ENCODE results near the gene ERP27.

ERP27 gene

GRCh38 chr12:14935031-14935430 lies 3.3 kb downstream of the ERP27 start:
- DNase-seq: no peak

- no peak for DNase-seq
Observed at GRCh38 chr12:14934511-14934910, 3.8 kb downstream of the ERP27 start.

GRCh38 chr12:14931791-14932560 lies 6.4 kb downstream of the ERP27 start:
- no peak for DNase-seq

- DNase-seq: no peak
Observed at GRCh38 chr12:14931359-14931758, 7.0 kb downstream of the ERP27 start.

GRCh38 chr12:14930299-14930698 lies 8.0 kb downstream of the ERP27 start:
- no peak for DNase-seq

- no peak for DNase-seq
Observed at GRCh38 chr12:14928931-14929330, 9.4 kb downstream of the ERP27 start.

- no peak for DNase-seq
Observed at GRCh38 chr12:14927267-14927666, 11.1 kb downstream of the ERP27 start.

- DNase-seq: no peak
Observed at GRCh38 chr12:14924541-14924940, 13.8 kb downstream of the ERP27 start.

GRCh38 chr12:14923944-14924343 lies 14.4 kb downstream of the ERP27 start:
- no peak for DNase-seq

GRCh38 chr12:14921218-14921617 lies 17.1 kb downstream of the ERP27 start:
- DNase-seq: no peak

GRCh38 chr12:14920475-14921126 lies 17.7 kb downstream of the ERP27 start:
- DNase-seq: no peak

- no peak for DNase-seq
Observed at GRCh38 chr12:14919455-14919854, 18.9 kb downstream of the ERP27 start.

- DNase-seq: no peak
Observed at GRCh38 chr12:14915736-14916135, 22.6 kb downstream of the ERP27 start.

GRCh38 chr12:14913381-14913781 lies 25.0 kb downstream of the ERP27 start:
- no peak for DNase-seq

- DNase-seq: no peak
Observed at GRCh38 chr12:14911131-14911530, 27.2 kb downstream of the ERP27 start.

GRCh38 chr12:14910090-14910915 lies 28.0 kb downstream of the ERP27 start:
- DNase-seq: no peak

GRCh38 chr12:14907953-14908352 lies 30.4 kb downstream of the ERP27 start:
- no peak for DNase-seq

GRCh38 chr12:14906114-14906513 lies 32.2 kb downstream of the ERP27 start:
- no peak for DNase-seq

GRCh38 chr12:14905269-14906004 lies 32.9 kb downstream of the ERP27 start:
- DNase-seq: no peak

GRCh38 chr12:14904854-14905253 lies 33.5 kb downstream of the ERP27 start:
- no peak for DNase-seq

- no peak for DNase-seq
Observed at GRCh38 chr12:14903386-14904098, 34.8 kb downstream of the ERP27 start.

GRCh38 chr12:14902465-14902864 lies 35.9 kb downstream of the ERP27 start:
- DNase-seq: no peak
